Erythroblast (primary cell): ENCODE results near the gene NMNAT2.

Experiments
- GATA1 ChIP-seq: IDR thresholded peaks from 2 replicates; pipeline ENCODE4 v1.6.1; 2011; ENCODE audit warnings: low read depth, mild to moderate bottlenecking, control low read depth, low read length, moderate library complexity
- POLR2A ChIP-seq: IDR thresholded peaks from 2 replicates; pipeline ENCODE4 v1.6.1; 2011; ENCODE audit warnings: mild to moderate bottlenecking, low read length

DNA sequence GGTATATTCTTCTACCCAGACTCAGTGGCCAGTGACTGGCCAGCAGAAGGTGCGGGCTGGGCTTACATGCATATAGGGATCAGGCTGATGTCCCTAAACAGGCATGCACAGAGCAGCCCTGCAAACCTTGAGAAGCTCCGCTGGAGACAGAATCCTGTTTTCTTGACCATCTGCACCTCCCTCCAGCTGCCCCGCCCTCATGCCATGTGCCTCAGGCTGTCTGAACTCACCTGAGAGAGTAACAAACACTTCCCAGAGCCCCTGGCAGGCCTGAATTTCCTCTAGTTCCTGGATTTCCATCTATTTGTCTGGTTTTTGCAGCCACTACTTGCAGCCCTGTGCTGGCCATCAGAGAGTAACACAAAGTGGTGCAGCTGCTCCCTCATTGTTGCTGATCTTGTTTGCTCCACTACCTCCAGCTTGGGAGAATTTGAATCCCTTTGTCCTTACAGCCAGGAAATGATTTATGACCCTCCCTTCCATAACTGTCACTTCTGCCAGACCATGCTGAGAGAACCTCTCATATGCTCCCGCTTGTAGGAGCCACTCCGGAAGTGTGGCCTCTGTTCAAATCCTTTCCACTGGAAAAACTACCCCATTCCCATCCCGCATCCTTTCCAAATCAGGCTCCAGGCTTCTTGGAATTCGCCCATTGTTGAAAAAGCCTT, 113.6 kb downstream of the NMNAT2 start:
- TF ChIP-seq POLR2A = no peak
- no peak for TF ChIP-seq GATA1
